ENCODE data around the gene NAP1L4.

The NAP1L4 gene

GRCh38 chr11:2989006-2989405 is 3.1 kb downstream of the NAP1L4 start:
- peak overlapping the region; percentile 74 for H3K4me3 ChIP-seq (replicated peaks; ENCODE audit: low read depth, low read length)
- DNase-seq (ENCODE audit: low read depth): no peak
- TF ChIP-seq CTCF (IDR thresholded peaks at IDR 0.05; ENCODE audit: low read length, missing control alignments): no peak

- H3K4me3 ChIP-seq (replicated peaks; ENCODE audit: low read depth, low read length): peak overlapping the region; percentile 74
- no peak for DNase-seq (ENCODE audit: low read depth)
- no peak for TF ChIP-seq CTCF (IDR thresholded peaks at IDR 0.05; ENCODE audit: low read length, missing control alignments)
Observed at GRCh38 chr11:2987881-2988861, 4.0 kb downstream of the NAP1L4 start.

- DNase-seq (ENCODE audit: low read depth): no peak
- H3K4me3 ChIP-seq (replicated peaks; ENCODE audit: low read depth, low read length): no peak overlapping the region
- TF ChIP-seq CTCF (IDR thresholded peaks at IDR 0.05; ENCODE audit: low read length, missing control alignments): no peak
Observed at GRCh38 chr11:2983908-2984307, 8.2 kb downstream of the NAP1L4 start.

- no peak overlapping the region for H3K4me3 ChIP-seq (replicated peaks; ENCODE audit: low read depth, low read length)
- no peak for DNase-seq (ENCODE audit: low read depth)
- no peak for TF ChIP-seq CTCF (IDR thresholded peaks at IDR 0.05; ENCODE audit: low read length, missing control alignments)
Observed at GRCh38 chr11:2982214-2982613, 9.9 kb downstream of the NAP1L4 start.

- TF ChIP-seq CTCF (IDR thresholded peaks at IDR 0.05; ENCODE audit: low read length, missing control alignments): no peak
- no peak for DNase-seq (ENCODE audit: low read depth)
- no peak overlapping the region for H3K4me3 ChIP-seq (replicated peaks; ENCODE audit: low read depth, low read length)
Observed at GRCh38 chr11:2981130-2981529, 11.0 kb downstream of the NAP1L4 start.

- DNase-seq (ENCODE audit: low read depth): no peak
- TF ChIP-seq CTCF (IDR thresholded peaks at IDR 0.05; ENCODE audit: low read length, missing control alignments): no peak
- no peak overlapping the region for H3K4me3 ChIP-seq (replicated peaks; ENCODE audit: low read depth, low read length)
Observed at GRCh38 chr11:2980168-2980840, 11.8 kb downstream of the NAP1L4 start.

Measured in fibroblast of pulmonary artery (primary cell).